ENCODE data around the gene MATCAP1.

MATCAP1 gene

DNA sequence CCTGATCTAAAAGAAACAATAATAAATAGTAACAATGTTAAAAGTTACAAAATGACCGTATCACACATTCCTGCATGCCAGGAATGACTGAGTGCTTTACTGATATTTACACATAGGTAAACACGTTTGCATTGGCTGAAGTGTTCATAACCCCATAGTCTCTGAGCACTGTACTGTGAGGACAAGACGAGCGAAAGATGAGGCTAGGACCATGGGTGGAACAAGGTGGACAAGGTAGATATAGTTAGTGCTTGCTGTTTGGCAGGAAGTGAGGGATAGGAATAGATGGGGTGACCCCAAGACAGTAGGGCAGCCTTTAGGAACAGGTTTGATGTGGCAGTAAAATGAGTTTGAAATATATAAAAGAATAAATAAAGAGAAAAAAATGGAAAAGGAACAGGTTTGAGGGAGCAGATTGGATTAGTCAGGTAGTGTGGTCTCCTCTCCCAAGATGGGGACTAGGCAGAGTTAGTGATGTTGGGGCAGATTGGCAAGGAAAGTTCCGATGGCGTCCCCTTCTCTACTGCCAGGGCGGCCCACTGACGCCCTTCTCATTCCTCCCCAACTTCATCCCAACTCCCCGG, 7.7 kb upstream of the MATCAP1 start:
- no peak for DNase-seq (ENCODE audit: low read depth, low spot score)

DNA sequence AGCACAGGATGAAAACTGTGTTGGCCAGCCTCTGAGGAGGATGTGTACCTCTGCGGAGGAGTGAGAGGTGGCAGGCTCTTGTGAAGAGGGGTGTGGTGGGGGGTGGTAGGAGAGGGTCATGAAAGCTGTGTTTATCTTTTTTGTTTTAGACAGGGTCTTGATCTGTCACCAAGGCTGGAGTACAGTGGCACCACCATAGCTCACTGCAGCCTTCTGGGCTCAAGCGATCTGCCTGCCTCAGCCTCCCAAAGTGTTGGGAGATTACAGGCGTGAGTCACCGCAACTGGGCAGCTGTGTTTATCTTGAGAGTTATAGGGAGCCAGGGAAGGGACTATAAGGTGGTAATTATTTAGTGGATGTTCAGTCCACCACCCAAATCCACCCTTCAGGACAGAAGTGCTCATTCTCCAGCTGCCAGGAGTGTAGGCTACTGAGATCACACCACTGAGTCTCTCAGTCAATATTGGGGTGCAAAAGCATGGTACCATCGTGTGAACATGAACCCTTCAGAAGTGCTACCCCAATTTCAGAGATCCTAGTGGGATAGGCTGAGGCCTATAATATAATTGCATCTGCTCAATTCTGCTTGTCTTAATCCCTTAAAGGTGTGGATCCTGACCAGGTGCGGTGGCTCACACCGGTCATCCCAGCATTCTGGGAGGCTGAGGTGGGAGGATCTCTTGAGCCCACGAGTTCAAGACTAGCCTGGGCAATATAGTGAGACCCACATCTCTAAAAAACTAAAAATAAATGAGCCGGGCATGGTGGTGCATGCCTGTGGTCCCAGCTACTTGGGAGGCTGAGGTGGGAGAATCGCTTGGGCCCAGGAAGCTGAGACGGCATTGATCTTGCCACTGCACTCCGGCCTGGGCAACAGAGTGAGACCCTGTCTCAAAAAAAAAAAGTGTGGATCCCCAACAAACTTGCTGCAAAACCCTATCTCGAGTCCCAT, 7.0 kb upstream of the MATCAP1 start:
- DNase-seq (ENCODE audit: low read depth, low spot score) = no peak

DNA sequence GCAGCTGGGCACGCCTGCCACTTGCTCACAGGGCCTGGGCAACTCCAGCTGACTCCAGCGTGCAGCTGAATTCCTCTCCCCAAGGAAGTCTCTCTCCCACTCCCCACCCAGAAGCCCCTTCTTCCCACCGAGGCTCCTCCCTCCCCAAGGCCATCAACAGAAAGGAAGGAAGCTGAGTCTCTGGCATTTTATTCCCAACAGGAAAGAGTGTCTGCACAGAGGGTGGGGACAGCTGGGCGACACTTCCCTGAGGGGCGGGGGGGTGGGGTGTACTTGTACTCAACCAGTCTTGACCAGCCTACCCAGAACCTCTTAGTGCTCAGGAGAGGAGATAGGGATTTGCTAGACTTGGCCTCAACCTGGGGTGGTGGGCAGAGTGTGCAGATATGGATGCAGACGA, 6.3 kb upstream of the MATCAP1 start, which contains the start of gene EXOC3L1:
TSS of gene EXOC3L1 (minus strand) at position 96 of the 400 bp plus-strand sequence. CDS start 460 bp downstream, outside the sequence.
- DNase-seq (ENCODE audit: low read depth, low spot score) = no peak

DNA sequence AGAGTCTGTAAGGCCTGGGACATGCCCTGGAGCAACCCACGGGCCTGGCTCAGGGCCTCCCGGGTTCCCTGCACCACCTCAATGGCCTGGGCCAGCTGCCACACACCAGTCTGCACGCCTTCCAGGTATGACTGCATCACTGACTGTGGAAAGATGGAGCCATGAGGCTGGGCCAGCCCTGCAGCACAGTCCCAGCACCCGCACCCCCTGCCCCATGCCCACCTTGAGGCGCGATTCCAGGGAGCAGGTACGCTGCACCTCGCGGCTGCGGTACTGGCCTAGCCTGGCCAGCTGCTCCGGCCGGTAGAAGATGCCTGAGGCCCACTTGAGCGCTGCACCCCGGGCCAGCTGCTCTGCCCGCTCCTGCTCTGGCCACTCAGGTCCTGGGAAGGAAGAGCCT, 5.0 kb upstream of the MATCAP1 start:
- no peak for DNase-seq (ENCODE audit: low read depth, low spot score)

DNA sequence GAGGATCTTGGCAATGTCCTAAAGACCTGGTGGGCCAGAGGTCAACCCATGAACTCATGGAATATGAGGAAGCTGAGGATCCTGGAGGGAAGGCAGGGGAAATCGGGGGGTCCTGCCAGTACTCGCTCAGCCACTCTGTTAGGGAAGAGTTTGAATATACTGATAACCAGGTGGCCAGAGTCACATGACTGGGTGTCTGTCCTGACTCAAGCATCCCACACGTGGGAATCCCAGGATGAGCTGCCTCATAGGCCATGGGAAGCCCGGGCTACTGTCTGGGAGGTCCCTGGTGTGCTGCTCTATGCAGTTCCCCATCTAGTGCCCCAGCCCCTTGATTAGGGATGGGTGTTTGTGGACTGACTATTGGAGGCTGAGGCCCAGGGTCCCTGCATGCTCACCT, 4.6 kb upstream of the MATCAP1 start:
- no peak for DNase-seq (ENCODE audit: low read depth, low spot score)

DNA sequence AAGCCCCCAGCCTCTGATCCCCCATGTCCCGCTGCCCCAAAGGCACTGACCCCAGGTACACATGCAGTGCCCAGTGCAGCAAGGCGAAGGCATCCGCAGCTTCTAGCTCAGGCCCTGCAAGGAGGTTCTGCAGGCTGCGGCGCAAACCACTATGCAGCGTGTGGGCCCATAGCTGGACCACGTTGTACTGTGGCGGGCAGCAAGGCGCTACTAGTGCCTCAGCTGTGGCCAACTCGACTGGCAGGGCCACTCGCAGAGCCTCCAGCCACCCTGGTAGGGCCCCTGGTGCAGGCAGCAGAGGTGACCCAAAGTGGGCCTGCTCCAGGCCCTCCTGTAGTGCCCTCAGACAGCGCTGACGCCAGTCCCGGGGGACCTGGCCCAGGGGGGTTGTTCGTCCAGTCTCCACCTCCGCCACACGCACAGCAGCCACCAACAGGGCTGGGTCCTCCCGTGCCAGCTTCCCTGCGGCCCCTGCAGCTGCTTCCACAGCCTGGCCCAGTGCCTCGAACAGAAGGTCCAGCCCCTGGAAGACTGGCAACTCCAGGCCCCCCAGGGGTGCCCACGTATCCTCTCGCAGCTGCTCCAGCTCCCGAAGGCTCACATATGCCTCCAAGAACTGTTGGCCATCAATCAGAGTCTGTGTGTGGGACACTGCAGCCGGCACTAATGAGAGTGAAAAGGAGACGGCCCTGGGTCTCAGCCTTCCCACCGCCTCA, 3.6 kb upstream of the MATCAP1 start:
- DNase-seq (ENCODE audit: low read depth, low spot score) = no peak

DNA sequence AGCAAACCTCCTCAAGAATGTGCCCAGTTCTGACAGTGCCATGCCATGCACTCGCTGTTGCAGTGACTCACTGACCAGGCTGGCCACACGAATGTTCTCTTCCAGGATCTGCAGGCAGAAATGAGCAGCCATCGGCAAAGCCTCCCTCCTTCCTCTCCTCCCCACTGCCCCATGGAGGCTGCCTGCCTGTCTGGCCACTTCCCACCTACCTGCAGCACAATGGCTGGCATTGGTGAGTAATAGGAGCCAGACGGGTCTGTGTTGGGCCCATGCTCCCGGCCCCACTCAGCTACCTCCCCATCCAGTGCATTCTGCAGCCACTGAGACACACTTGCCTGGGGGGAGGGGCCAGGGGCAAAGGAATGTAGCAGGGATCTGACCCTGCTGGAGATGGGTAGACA, 2.8 kb upstream of the MATCAP1 start:
- DNase-seq (ENCODE audit: low read depth, low spot score) = no peak

DNA sequence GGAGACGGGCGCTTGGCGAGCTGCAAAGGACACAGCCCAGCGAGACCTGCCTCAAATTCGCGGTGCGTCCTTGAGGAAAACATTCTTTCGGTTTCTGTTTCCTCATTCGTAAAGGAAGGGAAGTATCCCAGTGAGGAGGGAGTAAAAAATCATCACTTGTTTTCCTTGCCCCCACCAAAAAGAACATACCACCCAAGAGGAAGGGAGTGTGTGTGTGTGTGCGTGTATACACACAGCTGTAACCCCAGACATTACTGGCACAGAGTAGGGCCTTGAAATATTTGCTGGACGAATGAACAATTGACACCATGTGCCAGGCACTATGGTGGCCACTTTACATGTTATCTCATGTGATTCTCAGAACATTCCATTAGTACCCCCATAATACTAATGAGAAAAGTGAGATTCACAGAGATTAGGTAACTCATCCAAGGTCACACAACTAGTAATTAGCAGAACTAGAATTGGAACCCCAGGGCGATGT, 1.9 kb upstream of the MATCAP1 start:
- DNase-seq (ENCODE audit: low read depth, low spot score) = no peak

DNA sequence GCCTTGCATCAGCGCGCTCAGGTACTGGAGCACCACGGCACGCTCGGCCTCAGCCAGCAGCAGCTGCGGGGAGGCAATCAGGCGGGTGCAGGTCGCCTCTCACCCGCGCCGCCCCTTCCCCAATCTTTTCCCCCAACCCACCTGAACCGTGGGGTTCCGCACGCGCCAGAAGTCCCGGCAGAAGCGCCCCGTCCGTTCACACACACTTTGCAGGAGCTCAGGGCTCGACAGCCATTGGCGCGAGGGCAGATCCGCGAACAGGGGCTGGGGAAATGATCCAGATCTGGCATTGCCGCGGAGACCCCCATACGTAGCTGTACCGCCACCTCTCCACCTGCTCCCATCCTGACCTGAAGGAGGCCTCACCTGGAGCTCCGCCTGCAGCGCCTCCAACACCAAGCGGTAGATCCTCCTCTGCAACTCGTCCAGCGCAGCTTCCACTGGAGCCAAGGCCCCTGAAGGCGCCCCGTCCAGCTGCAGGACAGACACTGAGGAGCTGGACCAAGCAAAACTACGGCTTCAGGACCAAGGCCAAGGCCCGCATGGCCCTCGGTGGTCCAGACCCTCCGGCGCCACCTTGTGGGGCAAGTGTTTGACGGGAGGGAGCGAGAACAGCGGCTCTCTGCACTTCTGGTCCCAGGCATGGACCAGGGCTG, 1.4 kb upstream of the MATCAP1 start:
- DNase-seq (ENCODE audit: low read depth, low spot score) = peak; percentile 50

DNA sequence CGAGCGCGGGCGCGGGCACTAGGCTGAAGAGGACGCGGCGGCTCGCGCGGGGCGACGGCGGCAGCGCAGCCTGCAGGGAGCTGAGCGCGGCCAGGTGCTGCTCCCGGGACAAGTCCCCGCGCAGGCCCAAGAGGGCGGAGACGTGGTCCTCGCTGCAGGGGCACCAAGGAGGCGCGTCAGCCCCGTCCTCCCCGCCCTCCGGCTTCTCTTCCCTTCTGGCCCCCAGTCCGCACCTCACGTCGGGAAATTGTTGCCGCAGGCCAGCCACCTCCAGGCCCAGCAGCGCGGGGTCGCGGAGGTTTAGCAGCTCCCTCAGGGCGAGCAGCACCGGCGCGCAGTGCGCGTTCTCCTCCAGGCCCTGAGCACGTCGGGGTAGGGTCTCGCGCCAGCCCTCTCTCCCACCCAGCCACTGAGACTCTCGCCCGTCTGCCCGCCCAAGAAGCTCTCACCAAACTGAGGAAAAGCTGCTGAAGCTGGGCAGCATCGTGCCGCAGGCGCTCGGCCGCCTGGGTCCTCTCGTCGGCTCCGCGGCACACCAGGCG, 761 bp upstream of the MATCAP1 start:
- DNase-seq (ENCODE audit: low read depth, low spot score) = no peak

DNA sequence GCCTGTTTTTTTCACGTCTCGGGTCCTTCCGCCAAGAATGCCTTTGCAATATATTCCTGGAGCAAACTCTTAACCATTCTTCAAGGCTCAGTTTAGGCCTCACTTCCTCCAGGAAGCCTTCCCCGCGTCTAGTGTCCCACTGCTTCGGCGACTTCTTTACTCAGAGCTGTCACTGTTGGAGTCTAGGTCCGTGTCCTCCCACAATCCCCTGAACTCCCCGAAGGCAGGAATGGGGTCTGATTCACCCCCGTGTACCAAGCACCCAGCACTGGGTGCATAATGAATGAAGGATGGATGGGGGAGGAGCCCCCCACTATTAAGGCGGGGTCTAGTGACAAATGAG, 508 bp downstream of the MATCAP1 start:
- DNase-seq (ENCODE audit: low read depth, low spot score) = no peak

DNA sequence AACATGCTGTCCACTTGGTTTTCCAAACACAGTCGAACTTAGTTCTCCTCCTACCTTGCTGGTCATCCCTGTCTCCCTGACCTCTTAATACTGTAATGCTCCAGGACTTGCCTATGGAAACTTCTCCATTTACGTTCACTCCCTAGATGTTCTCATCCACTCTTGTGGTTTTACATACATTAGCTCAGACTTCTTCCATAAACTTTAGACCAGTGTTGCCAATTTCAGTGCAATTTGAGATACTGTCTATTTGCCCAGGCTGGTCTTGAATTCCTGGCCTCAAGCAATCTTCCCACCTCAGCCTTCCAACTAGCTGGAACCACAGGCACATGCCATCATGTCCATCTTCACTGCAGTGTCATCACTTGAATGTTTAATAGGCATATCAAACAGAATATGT, 1.5 kb downstream of the MATCAP1 start:
- DNase-seq (ENCODE audit: low read depth, low spot score) = no peak

DNA sequence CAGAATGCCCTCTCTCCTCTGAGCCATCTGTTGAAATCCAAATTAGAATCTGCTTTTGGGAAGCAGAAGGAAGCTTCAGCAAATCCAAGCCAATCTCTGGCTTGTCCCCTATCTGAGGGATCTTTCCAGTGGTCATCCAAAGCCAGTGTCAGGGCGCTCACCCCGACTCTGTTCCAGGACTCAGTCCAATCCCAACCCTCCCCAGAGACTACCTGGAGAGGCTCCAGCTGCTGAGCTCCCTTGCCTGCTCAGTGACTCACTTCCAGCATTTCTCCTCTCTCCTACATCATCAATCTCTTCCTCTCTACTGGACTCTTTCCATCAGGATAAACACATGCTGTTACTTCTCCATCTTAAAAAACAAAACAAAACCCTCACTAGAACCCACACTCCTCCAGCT, 2.4 kb downstream of the MATCAP1 start:
- DNase-seq (ENCODE audit: low read depth, low spot score) = no peak

DNA sequence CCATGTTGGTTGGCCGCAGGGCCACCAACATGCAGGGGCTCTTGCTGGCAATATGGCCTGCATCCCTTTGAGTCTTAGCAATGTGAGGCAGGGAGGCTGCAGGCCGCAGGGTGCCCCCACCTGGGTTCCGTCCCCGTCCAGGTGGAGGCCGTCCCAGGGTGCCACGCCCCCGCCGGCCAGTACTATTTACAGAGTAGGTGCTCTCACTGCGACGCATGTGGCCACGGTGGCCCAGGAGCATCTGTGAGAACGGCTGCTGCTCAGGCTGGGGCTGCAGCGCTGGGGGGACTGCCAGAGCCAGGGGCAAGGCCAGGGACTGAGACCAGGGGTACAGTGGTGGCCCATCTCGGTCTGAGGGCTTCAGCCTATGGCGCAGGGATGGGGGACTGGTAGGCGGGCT, 3.6 kb downstream of the MATCAP1 start:
- DNase-seq (ENCODE audit: low read depth, low spot score) = no peak

DNA sequence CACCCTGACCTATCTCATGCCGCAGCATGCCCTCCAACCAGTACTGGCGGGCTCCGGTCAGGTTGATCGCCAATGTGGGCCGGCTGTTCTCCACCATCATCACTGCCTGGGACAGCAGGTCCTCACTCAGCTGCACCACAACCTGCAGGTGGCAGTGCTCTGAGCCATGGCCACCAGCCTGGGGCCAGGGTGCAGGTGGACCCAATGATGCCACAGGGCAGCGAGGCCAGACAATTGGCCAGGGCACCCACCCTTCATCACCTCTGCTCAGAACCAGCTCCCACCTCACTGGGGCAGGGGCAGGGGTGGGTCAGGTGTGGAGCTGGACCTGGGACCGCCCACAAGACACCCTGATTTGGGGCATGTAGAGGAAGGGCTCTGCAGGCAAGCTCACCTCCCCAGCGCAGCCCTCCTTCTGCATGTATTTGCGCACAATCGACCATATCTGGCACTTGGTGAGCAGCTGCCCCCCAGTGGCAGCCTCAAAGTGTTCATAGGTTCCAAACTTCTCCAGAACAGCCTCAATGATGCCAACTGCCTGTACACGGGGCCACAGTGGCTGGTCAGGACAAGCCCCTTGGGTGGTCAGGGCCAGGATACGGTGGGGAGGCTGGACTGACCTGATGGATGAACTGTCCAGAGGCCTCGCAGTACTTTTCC, 4.2 kb downstream of the MATCAP1 start:
- no peak for DNase-seq (ENCODE audit: low read depth, low spot score)

DNA sequence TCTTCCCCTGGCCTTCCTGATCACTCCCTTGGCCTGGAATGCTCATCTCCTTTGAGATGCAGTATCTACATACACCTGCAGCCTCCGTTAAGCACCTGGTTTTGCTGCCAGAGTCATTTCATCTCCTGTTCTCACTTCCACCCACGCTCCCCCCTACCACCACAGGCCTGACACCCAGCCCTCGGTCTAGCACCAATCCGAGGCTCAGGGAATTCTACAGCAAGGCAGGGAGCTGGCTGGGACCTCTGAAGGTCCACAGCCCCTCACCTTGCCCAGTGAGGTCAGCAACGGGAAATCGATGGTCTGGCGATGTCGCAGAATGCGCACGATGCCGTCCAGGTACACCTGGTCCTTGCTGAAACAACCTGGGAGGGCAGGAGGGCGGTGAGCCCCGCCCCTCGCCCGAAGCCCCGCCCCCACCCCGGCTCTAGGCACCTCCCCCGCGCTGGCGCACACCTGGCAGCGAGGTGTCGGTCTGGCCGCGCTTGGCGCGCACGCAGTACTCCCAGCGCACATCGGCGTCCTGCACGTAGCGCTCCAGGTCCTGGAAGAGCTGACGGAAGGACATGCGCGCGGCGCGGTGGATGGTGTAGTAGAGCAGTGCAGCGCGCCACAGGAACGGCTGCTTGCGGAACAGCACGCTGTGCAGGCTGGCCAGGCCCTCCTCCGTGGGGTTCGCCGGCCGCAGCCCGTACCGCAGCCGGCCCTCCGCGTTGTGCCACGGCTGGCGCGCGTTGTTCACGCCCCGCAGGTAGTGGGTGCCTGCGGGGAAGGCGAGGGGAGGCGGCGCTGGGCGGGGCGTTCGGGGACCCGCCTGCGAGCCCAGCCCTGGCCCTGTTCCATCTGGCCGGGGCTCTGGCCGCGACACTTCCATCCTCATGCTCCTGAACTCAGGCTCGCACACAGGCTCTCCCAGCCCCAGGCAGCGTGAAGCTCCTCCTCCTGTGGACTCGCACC, 5.7 kb downstream of the MATCAP1 start:
- no peak for DNase-seq (ENCODE audit: low read depth, low spot score)

DNA sequence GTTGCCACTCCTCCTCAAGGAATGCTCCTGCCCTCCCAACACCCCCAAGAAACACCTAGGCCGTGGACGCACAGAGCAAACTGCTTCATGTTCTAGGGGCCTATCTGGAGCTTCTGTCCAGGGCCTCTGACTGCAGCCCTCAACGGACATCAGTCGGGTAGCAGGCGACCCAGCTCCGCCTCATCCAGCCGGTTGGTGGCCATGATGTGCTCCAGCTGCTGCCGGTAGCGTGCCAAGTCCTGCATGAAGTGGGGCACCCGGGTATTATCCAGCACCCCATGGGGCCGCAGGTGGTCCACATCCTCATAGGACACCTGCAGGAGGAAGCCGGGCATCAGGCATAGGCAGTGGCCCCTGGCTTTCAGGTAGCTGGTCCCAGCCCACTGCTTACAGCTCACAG, 7.1 kb downstream of the MATCAP1 start:
- DNase-seq (ENCODE audit: low read depth, low spot score) = no peak

DNA sequence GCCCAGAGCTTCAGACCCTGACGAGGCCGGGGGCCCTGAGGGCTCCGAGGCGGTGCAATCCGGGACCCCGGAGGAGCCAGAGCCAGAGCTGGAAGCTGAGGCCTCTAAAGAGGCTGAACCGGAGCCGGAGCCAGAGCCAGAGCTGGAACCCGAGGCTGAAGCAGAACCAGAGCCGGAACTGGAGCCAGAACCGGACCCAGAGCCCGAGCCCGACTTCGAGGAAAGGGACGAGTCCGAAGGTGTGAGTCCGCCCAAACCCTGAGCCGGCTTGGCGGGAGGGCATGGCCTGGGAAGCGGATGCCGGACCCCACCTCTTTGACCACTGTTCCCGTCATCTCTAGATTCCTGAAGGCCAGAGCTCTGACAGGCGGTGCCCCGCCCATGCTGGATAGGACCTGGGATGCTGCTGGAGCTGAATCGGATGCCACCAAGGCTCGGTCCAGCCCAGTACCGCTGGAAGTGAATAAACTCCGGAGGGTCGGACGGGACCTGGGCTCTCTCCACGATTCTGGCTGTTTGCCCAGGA, 9.0 kb downstream of the MATCAP1 start:
- no peak for DNase-seq (ENCODE audit: low read depth, low spot score)

DNA sequence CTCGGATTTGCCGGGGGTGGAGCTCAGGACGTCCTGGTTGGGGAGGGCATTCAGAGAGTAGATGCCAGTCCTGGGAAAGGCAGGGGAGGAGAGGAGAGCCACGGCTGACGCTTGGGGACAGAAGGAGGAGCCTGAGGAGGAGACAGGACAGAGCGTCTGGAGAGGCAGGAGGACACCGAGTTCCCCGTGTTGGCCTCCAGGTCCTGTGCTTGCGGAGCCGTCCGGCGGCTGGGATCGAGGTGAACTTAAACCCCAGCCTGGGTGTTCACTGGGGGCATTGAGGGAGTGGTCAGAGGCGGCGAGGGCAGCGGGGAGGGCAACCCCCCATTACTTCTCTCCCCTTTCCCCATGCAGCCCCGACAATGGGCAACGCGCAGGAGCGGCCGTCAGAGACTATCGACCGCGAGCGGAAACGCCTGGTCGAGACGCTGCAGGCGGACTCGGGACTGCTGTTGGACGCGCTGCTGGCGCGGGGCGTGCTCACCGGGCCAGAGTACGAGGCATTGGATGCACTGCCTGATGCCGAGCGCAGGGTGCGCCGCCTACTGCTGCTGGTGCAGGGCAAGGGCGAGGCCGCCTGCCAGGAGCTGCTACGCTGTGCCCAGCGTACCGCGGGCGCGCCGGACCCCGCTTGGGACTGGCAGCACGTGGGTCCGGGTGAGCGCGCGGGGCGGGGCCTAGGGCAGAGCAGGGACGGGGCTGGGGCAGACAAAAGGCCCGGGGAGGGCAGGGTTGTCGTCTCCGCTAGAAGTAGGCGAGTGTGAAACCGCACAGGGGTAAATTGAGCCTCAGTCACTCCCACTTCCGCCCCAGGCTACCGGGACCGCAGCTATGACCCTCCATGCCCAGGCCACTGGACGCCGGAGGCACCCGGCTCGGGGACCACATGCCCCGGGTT, 9.7 kb downstream of the MATCAP1 start:
- no peak for DNase-seq (ENCODE audit: low read depth, low spot score)

Data from activated naive CD8-positive, alpha-beta T cell treated with anti-CD3 and anti-CD28 coated beads, Interleukin-2, amount 50 U/mL, for 16 hours (primary cell).